T-helper 2 cell treated with Interferon-gamma antibody and Interleukin-4, amounts not matched to agents 100 ng/mL and 5 ng/mL, for 36 hours (primary cell): ENCODE data around the gene C18orf63. TPM values are rescaled to one million over a fixed set of nuclear protein-coding genes. Genes with fewer than 3 reads are reported as not detected.

Source experiments
- intact Hi-C: fragments of 100-400 bp; cut with micrococcal nuclease; formaldehyde crosslinking; loops from one replicate; pipeline ENCODE4 v1.15.1; 2023
- total RNA-seq: library from RNA; stranded (reverse); gene quantifications from 2 replicates; pipeline ENCODE4 v1.2.3, GENCODE V29; 2022

C18orf63 gene
- total RNA-seq, 1 donor from 2014 or later: not detected

DNA sequence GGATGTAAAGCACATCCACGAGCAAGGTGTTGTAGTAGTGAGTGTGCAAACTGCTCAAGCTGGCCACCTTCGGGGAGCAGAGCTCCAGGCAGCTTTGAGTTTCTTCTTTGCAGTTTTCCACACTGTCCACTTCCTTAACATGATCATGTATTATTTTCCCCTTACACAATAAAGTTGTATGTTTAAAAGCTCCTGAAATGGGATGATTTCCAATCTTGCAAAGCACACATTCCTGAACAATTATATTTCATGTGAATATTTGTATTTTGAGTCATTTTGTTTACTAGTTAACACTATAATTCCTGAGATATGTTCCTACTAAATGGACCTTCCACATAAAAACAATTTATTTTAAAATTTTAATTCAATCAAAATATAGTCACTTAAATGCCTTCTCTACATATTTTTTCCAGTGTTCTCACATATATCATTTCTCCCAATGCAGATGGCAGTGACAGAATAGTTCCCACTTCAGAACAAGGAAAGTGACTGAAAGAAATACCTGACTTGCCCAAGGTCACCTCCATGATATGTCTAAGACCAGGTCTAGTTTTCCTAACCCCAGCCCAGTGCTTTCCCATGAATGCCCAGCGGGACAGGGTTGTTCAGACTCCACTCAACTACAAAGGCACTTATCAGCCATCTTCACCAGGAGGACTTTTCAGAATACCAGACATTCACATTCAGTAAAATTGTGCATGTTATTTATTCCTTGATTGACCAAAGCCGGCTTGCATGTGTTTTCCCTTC lies 29.4 kb upstream of the C18orf63 start:
- intact Hi-C loops: no loop called here

DNA sequence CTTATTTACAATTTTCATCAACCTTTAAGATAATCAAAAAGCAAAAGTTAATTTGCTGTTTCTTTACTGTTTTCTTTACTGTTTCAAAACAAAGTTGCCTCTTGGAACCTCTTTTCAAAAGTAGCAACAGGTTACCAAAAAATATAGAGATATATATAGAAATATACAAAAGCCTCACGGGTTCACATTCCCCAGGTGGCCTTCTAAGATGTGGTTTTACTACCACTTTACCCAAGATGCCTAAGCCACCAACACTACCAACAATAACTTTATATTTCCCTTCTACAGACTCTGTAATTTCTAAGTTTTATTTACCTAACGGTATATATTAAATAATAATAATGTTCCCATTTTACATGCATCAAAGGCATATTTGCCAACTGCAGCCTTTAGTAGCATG lies 28.8 kb upstream of the C18orf63 start:
- intact Hi-C loops: no loop called here

- intact Hi-C loops: no loop called here
Measured at GRCh38 chr18:74288041-74288440, 27.6 kb upstream of the C18orf63 start.

- intact Hi-C loops: no loop called here
Measured at GRCh38 chr18:74288730-74289129, 26.9 kb upstream of the C18orf63 start.

- intact Hi-C loops: no loop called here
Measured at GRCh38 chr18:74289137-74289536, 26.5 kb upstream of the C18orf63 start.

DNA sequence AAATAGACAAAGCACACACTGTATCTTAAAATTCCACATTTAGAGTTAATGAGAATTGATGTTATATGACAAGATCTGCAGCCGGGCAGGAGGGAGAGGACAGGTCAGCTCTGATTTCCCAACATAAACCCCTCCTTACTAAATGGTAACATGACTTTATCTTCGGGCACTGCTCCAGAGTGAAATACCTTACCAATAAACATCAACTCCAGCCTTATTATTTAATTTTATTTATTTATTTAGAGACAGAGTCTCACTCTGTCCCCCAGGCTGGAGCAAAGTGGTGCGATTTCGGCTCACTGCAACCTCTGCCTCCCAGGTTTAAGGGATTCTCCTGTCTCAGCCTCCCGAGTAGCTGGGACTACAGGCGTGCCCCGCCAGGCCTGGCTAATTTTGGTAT lies 25.6 kb upstream of the C18orf63 start:
- intact Hi-C loops: loop anchor here (5.0 kb wide), 1 partner anchor 922 kb away; the partner anchor contains the start of gene TSHZ1

GRCh38 chr18:74290794-74291471 lies 24.7 kb upstream of the C18orf63 start:
- intact Hi-C loops: loop anchor here (5.0 kb wide), 1 partner anchor 921 kb away; the partner anchor contains the start of gene TSHZ1

GRCh38 chr18:74291472-74291770 lies 24.2 kb upstream of the C18orf63 start:
- intact Hi-C loops: loop anchor here (5.0 kb wide), 1 partner anchor 921 kb away; the partner anchor contains the start of gene TSHZ1

DNA sequence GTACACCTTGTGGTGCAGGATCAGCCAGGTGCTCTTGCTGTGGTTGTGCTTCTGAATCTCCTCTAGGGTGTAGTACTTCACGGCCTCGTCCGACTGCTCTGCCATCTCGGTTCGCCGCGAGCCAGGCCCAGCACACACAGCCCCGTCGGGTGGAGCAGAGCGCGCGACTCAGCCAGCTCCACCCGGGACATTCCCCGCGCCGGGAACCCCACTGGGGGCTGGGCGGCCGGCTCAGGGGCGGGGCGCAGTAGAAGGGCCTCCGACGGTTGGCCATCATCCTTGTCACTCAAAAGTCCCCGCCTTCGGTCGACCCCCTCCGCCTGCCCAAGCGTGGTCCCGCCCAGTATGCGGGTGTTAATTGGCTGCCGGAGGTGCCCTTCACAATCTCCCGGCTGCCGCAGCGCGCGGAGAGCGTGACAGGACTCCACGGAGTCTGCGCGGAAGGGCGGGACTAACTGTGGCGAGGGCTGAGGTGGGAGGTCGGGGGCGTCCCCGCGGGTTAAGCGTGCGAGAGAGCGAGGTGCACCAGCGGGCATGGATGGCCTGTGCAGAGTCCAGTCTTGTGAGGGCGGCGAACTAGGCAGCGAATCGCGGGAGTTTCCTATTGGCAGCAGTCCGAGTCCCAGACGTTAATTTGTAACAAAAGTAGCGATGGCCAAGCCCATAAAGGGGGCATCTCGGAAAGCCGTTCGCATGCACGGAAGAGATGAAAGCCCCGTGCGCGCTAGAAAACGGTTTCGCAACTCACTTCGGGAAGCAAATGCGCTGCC lies 23.7 kb upstream of the C18orf63 start, which contains the start of gene CYB5A:
TSS of gene CYB5A (minus strand) at position 193 of the 770 bp plus-strand sequence. CDS start at position 105, 88 bp downstream.
- intact Hi-C loops: loop anchor here (1.0 to 5.0 kb wide), 4 partner anchors 145 to 920 kb away; partner anchors contain the start of genes CNDP2, FBXO15, TSHZ1 and ZNF407

- intact Hi-C loops: loop anchor here (1.0 to 5.0 kb wide), 4 partner anchors 145 to 920 kb away; partner anchors contain the start of genes CNDP2, FBXO15, TSHZ1 and ZNF407
Measured at GRCh38 chr18:74292541-74292858, 23.1 kb upstream of the C18orf63 start.

DNA sequence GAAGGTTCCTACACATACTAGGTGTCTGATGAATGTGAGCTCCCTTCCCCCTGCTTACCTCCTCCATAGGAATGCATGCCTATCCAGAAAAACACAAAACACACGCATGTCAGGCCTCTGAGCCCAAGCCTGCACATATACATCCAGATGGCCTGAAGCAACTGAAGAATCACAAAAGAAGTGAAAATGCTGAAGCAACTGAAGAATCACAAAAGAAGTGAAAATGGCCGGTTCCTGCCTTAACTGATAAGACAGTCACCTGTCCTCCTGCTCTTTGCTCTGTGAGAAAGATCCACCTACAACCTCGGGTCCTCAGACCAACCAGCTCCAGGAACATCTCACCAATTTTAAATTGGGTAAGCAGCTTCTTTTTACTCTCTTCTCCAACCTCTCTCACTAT lies 22.7 kb upstream of the C18orf63 start:
- intact Hi-C loops: loop anchor here (1.0 to 5.0 kb wide), 4 partner anchors 146 to 919 kb away; partner anchors contain the start of genes CNDP2, FBXO15, TSHZ1 and ZNF407

GRCh38 chr18:74294526-74294925 lies 21.1 kb upstream of the C18orf63 start:
- intact Hi-C loops: loop anchor here (5.0 kb wide), 1 partner anchor 918 kb away; the partner anchor contains the start of gene TSHZ1

DNA sequence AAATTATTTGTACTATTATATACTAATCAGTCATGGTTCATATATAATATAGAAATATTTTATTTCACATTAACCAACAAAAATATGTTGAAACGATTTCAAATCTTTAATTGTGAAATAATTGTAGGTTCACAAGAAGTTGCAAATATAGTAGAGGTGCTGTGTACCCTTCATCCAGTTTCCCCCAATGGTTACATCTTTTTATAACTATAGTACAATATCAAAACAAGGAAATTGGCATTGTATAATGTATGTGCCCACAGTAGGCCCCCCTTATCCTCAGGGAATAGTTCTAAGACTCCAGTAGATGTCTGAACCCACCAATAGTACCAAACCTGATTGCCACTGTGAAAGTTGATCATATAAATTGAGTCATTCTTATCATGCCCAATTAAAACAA lies 16.5 kb upstream of the C18orf63 start:
- intact Hi-C loops: no loop called here

DNA sequence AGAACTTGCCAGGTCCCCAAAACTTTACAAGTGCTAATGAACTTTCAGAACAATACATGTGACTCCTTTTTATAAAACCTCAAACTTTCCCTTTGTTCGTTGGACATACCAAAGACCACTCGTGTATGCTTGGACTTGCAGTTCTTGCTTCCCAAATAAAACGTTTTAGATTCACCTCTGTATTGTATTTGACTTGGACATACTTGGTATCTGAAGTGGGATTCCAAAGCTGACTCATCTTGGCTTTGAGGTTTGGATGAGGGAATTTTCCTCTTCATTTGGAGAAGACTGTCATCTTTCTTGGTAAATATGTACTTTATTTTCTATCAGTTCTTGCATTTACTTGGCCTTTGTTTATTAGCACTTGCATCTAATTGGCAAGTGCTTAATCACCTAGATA lies 15.9 kb upstream of the C18orf63 start:
- intact Hi-C loops: no loop called here

- intact Hi-C loops: no loop called here
Measured at GRCh38 chr18:74303306-74303705, 12.3 kb upstream of the C18orf63 start.

DNA sequence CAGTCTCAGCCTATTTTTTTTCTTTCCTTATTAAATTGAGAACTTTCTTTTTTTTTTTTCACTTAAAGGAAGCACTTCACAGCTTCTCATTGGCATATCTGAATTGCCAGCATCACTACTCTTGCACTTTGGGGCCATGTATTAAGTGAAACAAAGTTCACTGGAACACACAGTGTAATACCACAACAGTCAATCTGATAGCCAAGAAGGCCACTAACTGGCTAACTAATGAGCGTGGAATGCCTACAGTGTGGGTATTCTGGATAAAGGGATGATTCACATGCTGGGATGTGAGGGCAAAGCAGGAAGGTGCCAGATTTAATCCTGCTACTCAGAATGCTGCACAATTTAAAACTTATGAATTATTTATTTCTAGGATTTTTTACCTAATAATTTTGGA lies 11.7 kb upstream of the C18orf63 start:
- intact Hi-C loops: no loop called here

DNA sequence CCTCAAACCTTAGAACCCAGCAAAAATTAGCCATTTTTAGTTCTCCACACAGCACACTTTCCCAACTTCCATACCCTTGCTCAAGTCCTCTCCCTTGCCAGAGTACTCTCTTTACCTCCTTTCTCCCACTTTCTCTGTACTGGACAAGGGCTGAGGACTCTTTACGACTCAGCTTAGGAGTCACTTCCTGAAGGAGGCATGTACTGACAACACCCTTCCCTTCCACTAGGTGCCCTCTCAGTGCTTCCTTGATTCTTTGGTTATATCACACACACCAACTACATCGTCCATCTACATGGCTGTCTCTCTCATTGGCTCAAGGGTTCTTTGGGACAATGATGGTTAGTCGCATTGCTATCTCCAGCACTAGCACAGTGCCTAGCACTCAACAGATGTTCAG lies 5.2 kb upstream of the C18orf63 start:
- intact Hi-C loops: no loop called here

- intact Hi-C loops: no loop called here
Measured at GRCh38 chr18:74311000-74311399, 4.6 kb upstream of the C18orf63 start.

DNA sequence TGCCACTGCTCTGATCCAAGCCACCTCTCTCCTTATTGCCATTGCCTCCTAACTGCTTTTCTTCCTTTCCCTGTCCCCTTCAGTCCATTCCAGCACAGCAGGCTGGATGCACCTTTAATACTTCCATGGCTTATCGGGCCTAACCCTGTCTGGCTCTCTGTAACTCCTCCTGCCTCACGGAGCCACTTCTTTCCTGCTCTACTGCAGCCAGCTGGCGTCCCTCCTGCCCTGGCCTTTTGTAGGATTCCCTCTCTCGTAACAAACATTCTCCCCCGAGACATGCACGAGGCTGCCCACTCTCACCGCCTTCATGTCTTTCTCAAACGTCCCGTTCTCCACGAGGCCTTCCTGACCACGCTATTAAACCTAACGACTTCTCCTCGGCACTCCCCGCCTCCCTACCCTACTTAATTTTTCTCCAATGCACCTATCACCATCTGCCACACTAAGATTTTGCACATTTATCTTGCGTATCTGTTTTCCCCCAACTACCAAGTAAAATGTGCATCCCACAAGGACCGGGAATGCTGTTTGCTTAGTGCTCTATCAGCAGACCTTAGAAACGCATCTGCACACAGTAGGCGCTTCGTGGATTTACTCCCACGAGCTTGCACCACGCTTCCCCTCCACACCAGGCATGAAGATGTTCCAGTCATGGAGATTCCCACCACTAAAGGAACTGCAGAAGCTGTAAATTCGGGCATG lies 728 bp upstream of the C18orf63 start:
- intact Hi-C loops: no loop called here

GRCh38 chr18:74316257-74317170 lies 875 bp downstream of the C18orf63 start:
- intact Hi-C loops: no loop called here
